Sigmoid colon (tissue), 7 donors: ENCODE results near the gene TBX3. TPM values are rescaled to one million over a fixed set of nuclear protein-coding genes. Genes with fewer than 3 reads are reported as not detected.

ENCODE experiments used
- DNase-seq: peaks from one replicate; pipeline ENCODE4 v3.0.0-alpha.2; 2019
- H3K27ac ChIP-seq, 4 donors: fragments of 200-600 bp; sonication (generic); one replicate each; pipeline ENCODE4 v1.5.1; 2016 to 2019; ENCODE audit warnings: mild to moderate bottlenecking in 1 of 4
- H3K27me3 ChIP-seq, 3 donors: fragments of 200-600 bp; sonication (generic); one replicate each; pipeline ENCODE4 v1.5.1; 2019; ENCODE audit warnings: mild to moderate bottlenecking in 1 of 3
- H3K36me3 ChIP-seq, 4 donors: fragments of 200-600 bp; sonication (generic); one replicate each; pipeline ENCODE4 v1.5.1; 2016 to 2019
- H3K4me1 ChIP-seq, 4 donors: fragments of 200-600 bp; sonication (generic); one replicate each; pipeline ENCODE4 v1.5.1; 2017 to 2019
- H3K4me3 ChIP-seq, 4 donors: fragments of 200-600 bp; sonication (generic); one replicate each; pipeline ENCODE4 v1.5.1; 2017 to 2019; ENCODE audit warnings: mild to moderate bottlenecking in 2 of 4, moderate library complexity in 1 of 4
- H3K9me3 ChIP-seq, 4 donors: fragments of 200-600 bp in 3 of 4; sonication (generic) in 3 of 4; one replicate each; pipeline versions ENCODE4 v1.5.1 to v1.6.1; 2013 to 2019
- CTCF ChIP-seq, 4 experiments: fragments of 450-650 bp in 3 of 4; fragments of 200-600 bp in 1 of 4; IDR thresholded peaks; one replicate each; pipeline ENCODE4 v1.5.1; 2016 to 2019; ENCODE audit warnings: antibody characterized with exemption in 4 of 4, mild to moderate bottlenecking in 3 of 4, moderate library complexity in 2 of 4
- EP300 ChIP-seq, 4 donors: sonication (generic); formaldehyde crosslinking; IDR thresholded peaks; one replicate each; pipeline ENCODE4 v1.6.1; 2017; ENCODE audit warnings: antibody characterized with exemption in 4 of 4
- POLR2A ChIP-seq, 2 donors: fragments of 450-650 bp; IDR thresholded peaks; one replicate each; pipeline ENCODE4 v1.6.1; 2016; ENCODE audit warnings: antibody characterized with exemption in 2 of 2, mild to moderate bottlenecking in 2 of 2, moderate library complexity in 2 of 2
- POLR2AphosphoS5 ChIP-seq, 4 donors: sonication (generic); formaldehyde crosslinking; IDR thresholded peaks; one replicate each; pipeline ENCODE4 v1.6.1; 2017; ENCODE audit warnings: antibody characterized with exemption in 4 of 4
- WGBS, 2 donors: extraction: QIAGEN DNeasy Blood & Tissue Kit; methylation state at CpG; one replicate each; pipeline ENCODE4 v1.1.7; 2013; 5-methylcytosine and 5-hydroxymethylcytosine counted together
- intact Hi-C: fragments of 100-400 bp; cut with DNase I; formaldehyde crosslinking; loops from one replicate; pipeline ENCODE4 v1.15.1; 2023
- polyA plus RNA-seq, 3 donors: library from polyadenylated mRNA; stranded (reverse); fragments of 200-250 nt; gene quantifications; one replicate each; pipeline ENCODE4 v1.2.3, GENCODE V29; 2013
- total RNA-seq, 4 donors: library from RNA; depleted of rRNA; stranded (reverse); fragments of >200 nt; gene quantifications; one replicate each; pipeline ENCODE4 v1.1.0, GENCODE V29; 2016
- donor health status: healthy with polysubstance abuse.
- donor health status: Bipolar disorder and iron deficiency.
- donor health status: healthy.

TBX3 gene
- total and polyA plus RNA-seq, 7 donors: 2.3 to 9.7 (median 6.2) TPM

GRCh38 chr12:114658002-114658441, 26.0 kb downstream of the TBX3 start:
- Histone ChIP-seq H3K27me3 (peaks cover 0 to 26% (median 3%) of the 10 kb centered on the region in 3 donors), H3K9me3 (no peaks in the 10 kb centered on the region), H3K4me1 (no peaks in the 10 kb centered on the region), H3K4me3 (no peak overlapping the region), H3K27ac (no peak overlapping the region), H3K36me3 (no peaks in the 10 kb centered on the region)
- TF ChIP-seq POLR2AphosphoS5 (IDR thresholded peaks at IDR 0.05): no peak
- no peak for TF ChIP-seq CTCF (IDR thresholded peaks at IDR 0.05)
- TF ChIP-seq EP300 (IDR thresholded peaks at IDR 0.05): no peak
- no peak for TF ChIP-seq POLR2A (IDR thresholded peaks at IDR 0.05)
- 68 to 73% methylated on average over 1 of the region's 1 CpG for WGBS, 2 donors
- DNase-seq: no peak
- intact Hi-C loops: no loop called here

GRCh38 chr12:114657597-114657920, 26.4 kb downstream of the TBX3 start:
- Histone ChIP-seq H3K4me3 (no peak overlapping the region), H3K36me3 (no peaks in the 10 kb centered on the region), H3K9me3 (no peaks in the 10 kb centered on the region), H3K27me3 (peaks cover 0 to 23% (median 0%) of the 10 kb centered on the region in 3 donors), H3K27ac (no peak overlapping the region), H3K4me1 (no peaks in the 10 kb centered on the region)
- intact Hi-C loops: no loop called here
- no peak for DNase-seq
- 83 to 90% methylated on average over 6 of the region's 6 CpGs for WGBS, 2 donors
- TF ChIP-seq EP300 (IDR thresholded peaks at IDR 0.05) (no peak), POLR2A (IDR thresholded peaks at IDR 0.05) (no peak), CTCF (IDR thresholded peaks at IDR 0.05) (no peak), POLR2AphosphoS5 (IDR thresholded peaks at IDR 0.05) (no peak)

GRCh38 chr12:114656906-114657596, 26.9 kb downstream of the TBX3 start:
- no peaks in the 10 kb centered on the region for H3K9me3 ChIP-seq
- no peak for DNase-seq
- H3K27ac ChIP-seq: no peak overlapping the region
- H3K4me3 ChIP-seq: no peak overlapping the region
- H3K27me3 ChIP-seq: peaks cover 0 to 23% (median 0%) of the 10 kb centered on the region in 3 donors
- no peaks in the 10 kb centered on the region for H3K36me3 ChIP-seq
- no peaks in the 10 kb centered on the region for H3K4me1 ChIP-seq
- TF ChIP-seq POLR2AphosphoS5 (IDR thresholded peaks at IDR 0.05): no peak
- no peak for TF ChIP-seq EP300 (IDR thresholded peaks at IDR 0.05)
- no peak for TF ChIP-seq POLR2A (IDR thresholded peaks at IDR 0.05)
- TF ChIP-seq CTCF (IDR thresholded peaks at IDR 0.05): no peak
- intact Hi-C loops: no loop called here
- WGBS, 2 donors: 83 to 90% methylated on average over 8 of the region's 8 CpGs

- H3K27ac ChIP-seq: no peak overlapping the region
- intact Hi-C loops: no loop called here
- TF ChIP-seq EP300 (IDR thresholded peaks at IDR 0.05): no peak
- TF ChIP-seq POLR2AphosphoS5 (IDR thresholded peaks at IDR 0.05): no peak
- no peak for TF ChIP-seq POLR2A (IDR thresholded peaks at IDR 0.05)
- TF ChIP-seq CTCF (IDR thresholded peaks at IDR 0.05): no peak
- peaks cover 0 to 23% (median 0%) of the 10 kb centered on the region in 3 donors for H3K27me3 ChIP-seq
- no peak overlapping the region for H3K4me3 ChIP-seq
- WGBS, 2 donors: 48% methylated on average over 12 of the region's 12 CpGs
- no peak for DNase-seq
- H3K9me3 ChIP-seq: no peaks in the 10 kb centered on the region
- no peaks in the 10 kb centered on the region for H3K36me3 ChIP-seq
- H3K4me1 ChIP-seq: no peaks in the 10 kb centered on the region
These were observed 27.8 kb downstream of the TBX3 start for GRCh38 chr12:114655934-114656749.
